Nephron (organoid): ENCODE data around the gene OR6F1.
"Not testable (repeated sequence)": the region's sequence is repeated elsewhere in the genome, so short reads cannot be mapped to it uniquely, and the experiment has no call there.

Experiments
- H3K27ac Mint-ChIP-seq, 3 experiments: 2 replicates each; pipeline ENCODE4 v1.8.0; 2020; ENCODE audit warnings: mixed read lengths in 3 of 3, mild to moderate bottlenecking in 2 of 3, moderate library complexity in 1 of 3
- H3K27me3 Mint-ChIP-seq: 2 replicates; pipeline ENCODE4 v1.8.0; 2021; ENCODE audit warnings: low read depth, mild to moderate bottlenecking, moderate library complexity, mixed read lengths
- H3K36me3 Mint-ChIP-seq: 2 replicates; pipeline ENCODE4 v1.8.0; 2020; ENCODE audit warnings: low read depth, mixed read lengths
- H3K4me1 Mint-ChIP-seq: 2 replicates; pipeline ENCODE4 v1.8.0; 2020; ENCODE audit warnings: mixed read lengths
- H3K4me3 Mint-ChIP-seq, 3 experiments: 2 replicates each; pipeline ENCODE4 v1.8.0; 2020; ENCODE audit warnings: mild to moderate bottlenecking in 3 of 3, mixed read lengths in 3 of 3, moderate library complexity in 2 of 3
- H3K9me3 Mint-ChIP-seq: 2 replicates; pipeline ENCODE4 v1.8.0; 2020; ENCODE audit warnings: mixed read lengths
- TF ChIP-seq, protein P1 (sequence below), 3 experiments: fragments of 200-600 bp; sonication (generic); IDR thresholded peaks; one replicate each; pipeline ENCODE4 v1.5.0; 2021; ENCODE audit warnings: antibody characterized with exemption in 3 of 3; ENCODE audit not compliant: unreplicated experiment in 3 of 3

OR6F1 gene

DNA sequence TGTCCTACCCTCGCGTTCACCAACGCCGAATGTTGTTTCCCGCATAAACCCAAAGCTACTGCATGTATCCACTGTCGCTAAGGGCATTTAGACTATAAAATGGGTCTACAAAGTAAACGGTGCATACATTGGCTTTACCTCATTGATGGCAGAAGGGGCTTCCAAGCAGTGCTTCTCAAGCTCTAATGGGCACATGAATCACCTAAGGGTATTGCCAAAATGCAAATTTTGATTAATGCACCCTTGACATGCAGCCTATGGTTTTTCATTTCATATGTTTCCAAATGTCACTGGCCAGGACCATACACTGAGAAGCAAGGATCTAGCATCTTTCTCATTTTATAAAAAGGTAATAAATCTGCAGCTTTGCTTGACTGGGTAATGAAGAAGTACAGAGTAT lies 2.7 kb downstream of the OR6F1 start:
- Mint-ChIP-seq H3K9me3 (peaks cover 12% of the 10 kb centered on the region), H3K4me3 (no peak overlapping the region), H3K27ac (no peak overlapping the region), H3K4me1 (no peaks in the 10 kb centered on the region), H3K36me3 (no peaks in the 10 kb centered on the region), H3K27me3 (no peaks in the 10 kb centered on the region)
- TF ChIP-seq, protein P1, sequence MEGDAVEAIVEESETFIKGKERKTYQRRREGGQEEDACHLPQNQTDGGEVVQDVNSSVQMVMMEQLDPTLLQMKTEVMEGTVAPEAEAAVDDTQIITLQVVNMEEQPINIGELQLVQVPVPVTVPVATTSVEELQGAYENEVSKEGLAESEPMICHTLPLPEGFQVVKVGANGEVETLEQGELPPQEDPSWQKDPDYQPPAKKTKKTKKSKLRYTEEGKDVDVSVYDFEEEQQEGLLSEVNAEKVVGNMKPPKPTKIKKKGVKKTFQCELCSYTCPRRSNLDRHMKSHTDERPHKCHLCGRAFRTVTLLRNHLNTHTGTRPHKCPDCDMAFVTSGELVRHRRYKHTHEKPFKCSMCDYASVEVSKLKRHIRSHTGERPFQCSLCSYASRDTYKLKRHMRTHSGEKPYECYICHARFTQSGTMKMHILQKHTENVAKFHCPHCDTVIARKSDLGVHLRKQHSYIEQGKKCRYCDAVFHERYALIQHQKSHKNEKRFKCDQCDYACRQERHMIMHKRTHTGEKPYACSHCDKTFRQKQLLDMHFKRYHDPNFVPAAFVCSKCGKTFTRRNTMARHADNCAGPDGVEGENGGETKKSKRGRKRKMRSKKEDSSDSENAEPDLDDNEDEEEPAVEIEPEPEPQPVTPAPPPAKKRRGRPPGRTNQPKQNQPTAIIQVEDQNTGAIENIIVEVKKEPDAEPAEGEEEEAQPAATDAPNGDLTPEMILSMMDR (IDR thresholded peaks at IDR 0.05; ENCODE audit: unreplicated experiment in 3 of 3) = no peak

DNA sequence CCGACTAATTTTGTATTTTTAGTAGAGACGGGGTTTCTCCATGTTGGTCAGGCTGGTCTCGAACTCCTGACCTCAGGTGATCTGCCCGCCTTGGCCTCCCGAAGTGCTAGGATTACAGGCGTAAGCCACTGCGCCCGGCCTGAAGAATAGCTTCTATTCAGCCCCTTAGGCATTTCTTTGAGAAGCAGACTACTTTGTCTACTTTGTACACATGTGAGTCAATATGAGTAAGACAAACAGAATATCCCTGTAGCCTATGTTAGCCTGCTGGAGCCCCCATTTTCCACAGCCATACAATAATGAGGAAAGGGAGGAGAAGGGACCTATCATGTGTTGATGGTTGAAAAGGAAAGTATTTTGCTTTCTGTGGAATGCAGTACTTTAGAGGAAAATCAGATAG lies 5.8 kb downstream of the OR6F1 start:
- H3K4me1 Mint-ChIP-seq, H3K27ac Mint-ChIP-seq, H3K4me3 Mint-ChIP-seq, H3K27me3 Mint-ChIP-seq, H3K36me3 Mint-ChIP-seq: not testable (repeated sequence)
- H3K9me3 Mint-ChIP-seq = peaks cover 15% of the 10 kb centered on the region

DNA sequence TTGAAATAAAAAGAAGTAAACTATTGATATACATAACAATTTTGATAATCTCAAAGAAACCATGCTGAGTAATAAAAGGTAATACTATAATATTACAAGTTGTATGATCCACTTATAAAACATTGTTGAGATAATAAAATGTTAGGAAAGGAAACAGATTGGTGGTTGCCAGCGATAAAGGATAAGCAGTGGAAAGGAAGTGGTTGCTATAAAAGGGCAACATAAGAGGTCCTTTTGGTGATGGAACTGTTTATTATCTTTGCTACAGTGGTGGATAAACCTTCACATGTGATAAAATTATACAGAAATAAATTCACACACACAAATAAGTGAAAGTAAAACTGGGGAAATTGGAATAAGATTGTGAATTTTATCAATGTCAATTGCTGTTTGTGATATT lies 15.1 kb downstream of the OR6F1 start:
- Mint-ChIP-seq H3K27ac (no peak overlapping the region), H3K4me3 (no peak overlapping the region), H3K27me3 (no peaks in the 10 kb centered on the region), H3K36me3 (no peaks in the 10 kb centered on the region), H3K4me1 (no peaks in the 10 kb centered on the region), H3K9me3 (peaks cover 21% of the 10 kb centered on the region)
- TF ChIP-seq, protein P1 (IDR thresholded peaks at IDR 0.05; ENCODE audit: unreplicated experiment in 3 of 3) = no peak

DNA sequence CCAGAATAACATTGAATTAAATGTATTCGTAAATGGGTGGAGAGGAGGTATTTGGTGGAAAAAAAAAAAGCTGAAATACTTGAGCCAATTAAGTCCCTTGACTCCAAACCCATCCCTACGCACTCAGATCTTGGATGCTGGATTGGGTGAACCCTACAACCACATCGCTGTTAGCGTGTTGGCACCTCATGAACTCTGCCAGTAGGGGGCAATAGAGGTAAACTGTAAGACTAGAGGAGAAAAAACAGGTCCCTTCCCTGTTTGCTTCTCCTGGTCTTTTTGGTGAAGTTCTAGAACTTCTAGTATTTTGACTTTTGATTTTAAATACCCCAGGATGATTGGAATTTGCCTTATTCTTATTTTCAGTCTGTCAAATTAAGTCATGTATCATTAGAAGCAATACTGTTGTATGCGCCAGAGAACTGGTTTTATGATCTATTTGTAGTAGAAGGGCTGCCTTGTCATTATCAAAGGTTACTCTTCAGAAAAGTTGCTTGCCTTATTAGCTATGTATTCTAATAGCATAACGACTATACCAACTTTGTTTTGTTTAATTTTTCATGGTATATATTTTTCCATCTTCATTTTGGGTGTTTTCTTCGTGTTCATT lies 35.1 kb downstream of the OR6F1 start:
- Mint-ChIP-seq H3K4me1 (no peaks in the 10 kb centered on the region), H3K4me3 (no peak overlapping the region), H3K9me3 (no peaks in the 10 kb centered on the region), H3K27me3 (no peaks in the 10 kb centered on the region), H3K36me3 (no peaks in the 10 kb centered on the region), H3K27ac (no peak overlapping the region)
- TF ChIP-seq, protein P1 (IDR thresholded peaks at IDR 0.05; ENCODE audit: unreplicated experiment in 3 of 3) = peak; percentile 49 to 69 (median 58)

DNA sequence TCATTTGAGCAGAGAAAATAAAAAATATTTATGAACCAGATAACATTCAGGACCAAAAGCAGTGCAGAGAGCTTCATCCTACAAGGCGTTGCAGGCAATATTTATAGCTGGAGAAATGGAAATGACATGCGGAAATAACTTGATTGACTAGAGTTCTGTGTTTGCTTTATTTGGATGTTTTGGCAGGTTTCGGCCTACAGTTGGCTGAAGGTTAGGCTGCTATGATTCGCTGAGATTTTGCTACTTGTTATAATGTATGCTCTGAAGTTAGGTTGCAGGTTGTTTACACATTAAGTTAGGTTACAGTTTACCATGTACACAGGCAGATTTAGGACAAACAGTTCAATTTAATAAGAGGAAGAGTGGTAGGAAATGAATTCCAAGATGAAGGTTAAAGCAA lies 36.3 kb downstream of the OR6F1 start:
- H3K4me3 Mint-ChIP-seq = no peak overlapping the region
- H3K36me3 Mint-ChIP-seq = no peaks in the 10 kb centered on the region
- no peaks in the 10 kb centered on the region for H3K4me1 Mint-ChIP-seq
- no peak overlapping the region for H3K27ac Mint-ChIP-seq
- TF ChIP-seq, protein P1 (IDR thresholded peaks at IDR 0.05; ENCODE audit: unreplicated experiment in 3 of 3) = no peak
- H3K9me3 Mint-ChIP-seq = no peaks in the 10 kb centered on the region
- H3K27me3 Mint-ChIP-seq = no peaks in the 10 kb centered on the region

DNA sequence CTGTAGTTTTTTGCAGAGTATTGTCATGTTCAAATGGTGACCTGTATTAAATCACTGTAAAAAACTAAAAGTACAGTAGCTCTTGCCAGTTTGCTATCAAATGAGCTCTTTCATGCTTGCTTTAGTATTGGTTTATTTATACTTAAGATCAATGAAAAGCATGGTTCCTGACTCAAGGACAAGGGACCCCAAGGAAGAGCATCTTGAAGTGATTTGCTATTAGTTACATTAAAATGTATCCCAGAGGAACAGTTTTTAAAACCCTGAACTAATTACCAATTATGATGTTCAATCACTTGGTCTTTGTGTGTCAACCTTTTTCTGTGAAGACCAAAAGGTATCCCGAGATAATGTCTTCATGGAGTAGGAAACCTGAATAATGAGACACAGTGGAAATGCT lies 36.8 kb downstream of the OR6F1 start, which contains the start of gene OR13G1:
Gene OR13G1 (minus strand): TSS at position 101 of the 400 bp plus-strand sequence. CDS start 6,698 bp downstream, outside the sequence.
- H3K9me3 Mint-ChIP-seq = no peaks in the 10 kb centered on the region
- no peaks in the 10 kb centered on the region for H3K27me3 Mint-ChIP-seq
- TF ChIP-seq, protein P1 (IDR thresholded peaks at IDR 0.05; ENCODE audit: unreplicated experiment in 3 of 3) = no peak
- H3K27ac Mint-ChIP-seq = no peak within 1 kb of the TSS
- no peaks in the 10 kb centered on the region for H3K4me1 Mint-ChIP-seq
- no peak within 1 kb of the TSS for H3K4me3 Mint-ChIP-seq
- no peaks in the 10 kb centered on the region for H3K36me3 Mint-ChIP-seq
